ENCODE data around the gene IPPK.

The IPPK gene, protein sequence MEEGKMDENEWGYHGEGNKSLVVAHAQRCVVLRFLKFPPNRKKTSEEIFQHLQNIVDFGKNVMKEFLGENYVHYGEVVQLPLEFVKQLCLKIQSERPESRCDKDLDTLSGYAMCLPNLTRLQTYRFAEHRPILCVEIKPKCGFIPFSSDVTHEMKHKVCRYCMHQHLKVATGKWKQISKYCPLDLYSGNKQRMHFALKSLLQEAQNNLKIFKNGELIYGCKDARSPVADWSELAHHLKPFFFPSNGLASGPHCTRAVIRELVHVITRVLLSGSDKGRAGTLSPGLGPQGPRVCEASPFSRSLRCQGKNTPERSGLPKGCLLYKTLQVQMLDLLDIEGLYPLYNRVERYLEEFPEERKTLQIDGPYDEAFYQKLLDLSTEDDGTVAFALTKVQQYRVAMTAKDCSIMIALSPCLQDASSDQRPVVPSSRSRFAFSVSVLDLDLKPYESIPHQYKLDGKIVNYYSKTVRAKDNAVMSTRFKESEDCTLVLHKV

DNA sequence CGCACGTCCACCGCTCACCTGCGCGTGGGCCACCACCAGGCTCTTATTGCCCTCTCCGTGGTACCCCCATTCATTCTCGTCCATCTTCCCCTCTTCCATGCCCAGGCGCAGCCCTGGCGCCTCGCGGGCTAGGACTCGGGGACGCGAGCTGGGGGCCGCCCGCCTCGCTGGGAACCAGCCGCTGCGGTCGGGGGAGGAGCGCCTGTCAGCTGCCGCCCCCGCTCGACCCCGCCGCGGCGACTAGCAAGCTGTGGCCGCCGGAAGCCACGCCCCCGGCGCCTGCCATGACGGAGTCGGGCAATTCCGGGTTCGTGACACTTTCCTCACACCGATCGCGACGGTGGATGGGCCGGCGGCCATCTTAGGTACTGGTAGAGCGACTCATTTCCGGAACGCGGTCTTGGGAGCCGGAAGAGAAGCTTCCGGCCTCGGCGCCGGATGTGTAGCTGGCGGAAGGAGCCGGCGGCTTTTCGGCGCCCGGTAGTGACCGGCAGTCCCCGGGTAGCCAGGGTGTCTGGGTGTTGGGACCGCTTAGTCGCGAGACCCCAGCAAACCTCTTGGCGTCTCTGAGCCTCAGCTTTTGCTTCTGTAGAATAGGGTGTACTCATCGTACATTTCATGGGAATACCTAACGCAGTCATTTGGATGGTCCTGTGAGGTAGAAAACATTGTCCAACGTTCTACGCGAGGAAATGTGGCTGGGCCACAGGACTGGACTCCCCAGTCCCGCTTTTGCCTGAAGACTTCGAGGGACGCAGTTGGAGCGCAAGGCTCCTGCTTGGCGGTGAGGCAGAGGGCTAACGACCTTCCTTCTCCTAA is at the start of gene IPPK:
Gene IPPK, minus strand, starts transcription at position 242 of the 819 bp plus-strand sequence. Its CDS starts 143 bp downstream, at position 99.
- DNase-seq = peak; percentile 89

DNA sequence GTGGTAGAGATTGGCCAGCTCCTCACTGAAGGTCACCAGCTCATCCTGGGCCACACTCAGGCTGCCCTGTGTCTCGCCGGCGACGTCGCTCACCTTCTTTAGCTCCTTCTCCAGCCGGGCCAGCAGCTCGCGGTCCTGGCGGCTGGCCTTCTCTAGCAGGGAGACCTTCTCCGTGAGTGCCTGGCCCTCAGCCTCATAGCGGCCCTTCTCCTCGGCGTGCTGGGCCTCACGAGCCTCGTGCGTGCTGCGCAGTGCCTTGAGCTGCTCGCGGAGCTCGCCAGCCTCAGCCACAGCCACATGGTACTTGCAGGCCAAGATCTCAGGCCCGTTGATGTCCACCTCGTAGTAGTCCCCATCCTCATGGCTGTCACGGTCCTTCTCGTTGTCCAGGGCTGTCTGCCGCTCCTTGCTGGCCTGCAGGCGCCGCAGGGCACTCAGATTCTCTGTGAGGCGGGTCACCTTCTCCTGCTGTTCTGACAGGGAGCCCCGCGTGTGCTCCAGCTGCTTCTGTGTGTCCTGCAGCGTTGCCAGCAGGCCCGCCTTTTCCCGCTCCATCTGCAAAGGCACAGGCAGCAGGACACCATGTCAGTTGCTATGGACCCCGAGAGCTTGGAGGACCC is 49.2 kb upstream of the IPPK start:
- DNase-seq = no peak

DNA sequence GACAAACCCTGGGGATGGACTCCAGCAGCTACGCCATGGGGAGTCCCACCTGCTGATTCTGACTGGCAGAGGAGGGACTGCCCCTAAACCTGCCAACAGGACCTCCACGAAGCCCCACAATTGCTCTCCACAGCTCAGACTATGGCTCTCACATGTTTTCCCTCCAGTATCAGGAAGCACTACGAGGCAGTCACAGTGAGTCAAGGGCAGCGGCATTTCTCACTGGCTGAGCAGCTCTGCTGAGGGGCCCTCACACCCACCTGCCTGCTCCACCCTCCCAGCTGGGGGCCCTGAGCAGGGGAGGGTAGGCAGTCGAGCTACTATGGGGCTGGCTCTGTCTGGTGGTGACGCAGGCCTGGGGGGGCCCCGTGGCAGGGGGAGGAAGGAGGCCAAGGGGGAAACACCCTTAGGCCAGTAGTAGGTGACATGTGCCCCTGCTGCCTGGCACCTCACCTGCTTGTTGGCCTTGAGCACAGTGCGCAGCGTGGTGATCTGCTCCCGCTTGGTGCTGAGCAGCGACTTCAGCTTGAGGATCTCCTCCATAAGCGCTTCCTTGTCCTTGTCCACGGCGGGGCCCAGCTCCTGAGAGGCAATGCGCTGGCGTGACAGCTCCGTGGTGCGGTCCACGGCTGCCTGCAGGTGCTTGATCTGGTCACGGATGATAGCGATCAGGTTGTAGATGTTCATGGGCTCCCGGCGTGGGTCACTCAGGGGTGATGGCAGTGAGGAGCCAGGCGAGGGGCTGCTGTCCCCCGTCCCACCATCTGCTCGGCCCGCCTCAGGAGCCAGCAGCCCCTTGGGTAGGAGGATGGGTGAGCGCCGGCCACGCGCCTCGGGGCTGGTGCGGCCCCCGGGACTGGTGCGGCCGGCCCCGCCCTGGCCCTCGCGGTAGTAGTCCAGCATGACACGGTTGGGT is 48.4 kb upstream of the IPPK start:
- DNase-seq = no peak

DNA sequence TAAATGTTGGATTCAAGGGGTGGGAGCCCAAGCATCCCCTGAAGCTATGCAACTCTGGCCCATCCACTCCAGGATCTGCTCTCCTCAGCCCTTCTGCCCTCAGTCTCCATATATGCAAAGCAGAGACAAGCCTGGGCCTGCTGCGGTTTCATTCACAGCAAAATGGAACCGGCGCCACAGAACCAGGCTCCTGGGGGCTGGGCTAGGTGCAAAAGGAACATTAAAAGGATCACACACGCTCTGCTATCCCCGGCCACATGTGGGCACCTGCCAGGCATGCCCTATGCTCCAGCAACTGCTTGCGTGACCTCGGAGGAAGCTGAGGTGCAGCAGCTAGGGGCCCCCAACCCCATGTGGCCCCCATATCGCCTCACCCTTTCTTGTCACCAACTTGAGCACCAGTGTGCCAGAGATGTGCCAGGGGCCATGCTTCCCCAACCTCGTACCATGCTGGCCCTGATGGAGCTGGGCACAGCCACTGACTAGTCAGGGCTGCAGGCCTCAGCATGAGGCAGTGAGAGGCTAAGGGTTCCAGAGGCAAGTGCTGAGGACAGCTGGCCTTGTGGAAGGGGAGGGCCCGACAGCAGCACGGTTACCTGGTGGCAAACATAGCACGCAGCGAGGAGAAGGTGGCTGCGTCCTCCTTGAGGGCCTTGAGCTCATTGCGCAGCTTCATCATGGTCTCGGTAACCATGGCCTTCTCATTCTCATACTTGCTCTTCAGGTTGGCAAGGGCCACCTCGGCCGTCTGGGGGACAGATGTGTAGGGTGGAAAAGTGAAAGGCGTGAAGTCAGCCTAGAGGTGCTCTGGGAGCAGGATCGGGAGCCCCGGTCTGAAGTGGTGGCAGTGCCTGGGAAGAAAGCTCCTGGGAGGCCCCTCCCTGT is 47.5 kb upstream of the IPPK start:
- DNase-seq = no peak

DNA sequence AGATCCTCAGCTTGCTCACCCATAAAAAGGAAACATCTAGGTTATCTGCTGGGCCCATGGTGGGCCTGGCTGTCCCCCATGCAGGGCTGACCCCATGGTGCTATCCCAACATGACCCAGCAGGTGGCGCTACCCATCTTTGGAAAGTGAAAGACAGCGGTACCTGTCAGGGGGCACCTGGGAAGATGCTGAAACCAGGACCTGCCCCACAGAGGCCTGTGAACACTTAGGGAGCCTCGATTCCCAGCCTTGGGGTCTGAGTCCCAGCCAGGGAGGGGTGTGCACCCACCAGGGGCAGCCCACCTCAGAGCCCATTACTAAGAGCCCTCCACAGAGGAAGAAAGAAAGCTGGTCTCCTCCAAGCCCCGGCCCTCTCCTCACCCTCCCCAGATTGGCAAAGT is 46.6 kb upstream of the IPPK start:
- no peak for DNase-seq

DNA sequence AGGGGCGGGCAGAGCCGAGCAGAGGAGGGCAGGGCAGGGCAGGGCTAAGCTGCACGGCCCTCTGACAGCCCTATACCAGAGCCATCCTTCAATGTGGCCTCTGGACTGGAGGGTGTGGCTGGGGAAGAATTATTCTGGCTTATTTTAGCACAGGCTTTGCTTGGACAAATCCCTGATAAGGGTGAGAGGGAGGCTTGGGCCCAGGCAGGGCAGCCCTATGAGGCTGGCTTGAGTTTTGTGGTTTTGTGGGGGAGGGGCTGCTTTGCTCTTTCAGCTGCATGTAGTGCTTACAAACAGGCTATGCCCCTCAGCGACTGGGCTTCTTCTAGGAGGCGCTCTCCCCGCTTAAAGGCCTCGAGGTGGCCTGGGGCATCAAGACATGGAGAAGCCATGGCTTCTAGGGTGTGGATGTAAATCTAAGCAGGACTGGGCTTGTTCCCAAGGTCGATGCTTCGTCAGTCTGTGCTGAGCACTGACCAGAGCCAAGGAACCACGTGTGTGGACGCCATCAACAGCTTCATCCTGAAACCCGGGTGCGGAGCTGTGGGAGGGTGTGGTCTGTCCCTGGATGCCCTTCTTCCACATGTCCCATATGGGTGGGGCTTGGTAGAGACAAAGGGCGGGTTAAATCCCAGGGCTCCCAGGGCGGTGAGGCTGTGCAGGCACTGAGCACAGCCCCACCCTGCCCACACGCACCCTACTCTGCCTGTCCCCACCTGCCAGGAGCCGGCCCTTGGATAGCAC is 45.7 kb upstream of the IPPK start:
- DNase-seq = no peak

DNA sequence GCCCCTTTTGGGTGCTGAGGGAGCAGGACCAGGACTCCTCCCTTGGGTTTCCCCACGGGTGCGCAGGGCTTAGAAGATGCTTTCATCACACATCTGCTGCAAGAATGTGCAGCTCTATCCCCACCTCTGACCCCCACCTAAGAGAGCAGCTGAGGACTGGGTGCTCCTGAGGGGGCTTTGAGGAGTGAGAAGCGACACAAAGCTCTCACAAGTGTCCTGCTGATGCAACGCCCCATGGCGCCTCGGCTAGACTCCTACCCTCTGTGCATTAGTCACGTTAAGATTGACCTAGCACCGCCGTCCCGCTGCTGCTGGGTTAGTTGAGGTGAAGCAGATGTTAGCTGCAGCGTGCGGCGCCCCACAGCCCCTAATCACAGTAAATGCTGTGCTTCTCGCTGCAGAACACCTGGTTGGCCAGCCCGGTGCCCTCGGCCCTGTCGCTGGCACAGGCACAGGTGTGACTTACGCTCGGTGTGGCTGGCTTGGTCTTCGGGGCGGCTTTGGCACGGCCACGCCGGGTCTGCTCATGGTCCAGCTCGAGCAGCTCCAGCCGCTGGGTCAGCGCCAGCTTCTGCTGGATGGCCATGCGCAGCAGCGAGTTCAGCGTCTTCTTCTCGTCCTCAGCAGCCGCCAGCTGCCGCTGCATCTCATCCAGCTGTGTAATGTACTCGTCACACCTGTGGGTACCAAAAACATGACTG is 45.0 kb upstream of the IPPK start:
- no peak for DNase-seq

DNA sequence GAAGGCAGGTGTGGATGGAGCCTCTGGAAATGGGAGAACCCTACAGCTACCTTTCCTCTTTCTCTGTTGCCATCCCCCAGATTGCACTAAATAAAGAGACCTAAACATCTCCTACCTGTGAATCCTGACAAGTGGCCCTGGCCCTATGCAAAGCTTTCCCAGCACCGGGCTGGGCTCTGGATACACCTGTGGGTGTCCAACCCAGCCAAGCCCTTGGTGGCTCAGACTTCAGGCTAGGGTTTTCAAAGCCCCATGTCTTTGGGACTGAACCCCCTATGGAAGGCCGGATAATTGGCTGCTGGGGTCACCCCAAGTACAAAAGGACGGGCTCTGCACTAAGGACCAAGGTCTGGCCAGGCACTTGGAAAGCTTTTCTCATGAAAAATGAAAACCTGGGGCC is 44.1 kb upstream of the IPPK start:
- DNase-seq = no peak

DNA sequence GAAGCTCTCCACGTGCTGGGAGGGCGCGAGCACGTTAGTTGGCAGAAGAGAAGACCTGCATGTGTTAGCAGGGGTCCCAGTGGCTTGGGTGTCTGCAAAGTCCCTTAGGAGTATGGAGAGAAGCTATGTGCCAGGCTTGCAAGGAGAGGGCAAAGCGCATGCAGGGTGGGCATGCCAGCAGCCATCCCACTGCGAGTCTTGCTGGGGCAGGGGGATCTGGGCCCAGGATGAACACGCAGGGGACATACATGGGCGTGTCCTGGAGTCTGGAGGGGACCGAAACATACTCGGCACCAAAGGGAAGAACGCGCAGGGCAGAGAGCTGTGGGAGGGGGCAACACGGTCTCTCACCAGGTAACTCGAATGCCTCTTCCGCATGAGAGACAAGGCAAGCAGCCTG is 43.6 kb upstream of the IPPK start:
- no peak for DNase-seq

DNA sequence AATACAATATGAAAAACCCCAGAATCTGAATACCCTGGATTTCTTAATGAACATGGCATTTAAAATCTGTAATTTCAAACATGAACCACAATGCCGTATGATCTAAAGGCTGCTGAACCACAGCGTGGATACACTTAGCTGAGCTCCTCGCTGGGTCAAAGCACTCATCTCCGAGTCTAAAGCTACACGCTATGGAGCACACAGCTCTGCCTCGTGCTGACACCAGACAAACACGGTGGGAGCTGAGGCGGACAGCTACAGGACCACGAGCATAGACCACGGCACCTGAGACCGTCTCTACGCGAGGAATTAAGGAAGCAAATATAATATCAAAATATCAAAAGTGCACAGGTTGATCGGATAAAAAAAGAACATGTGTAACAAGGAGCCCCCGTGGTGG is 42.8 kb upstream of the IPPK start:
- no peak for DNase-seq

DNA sequence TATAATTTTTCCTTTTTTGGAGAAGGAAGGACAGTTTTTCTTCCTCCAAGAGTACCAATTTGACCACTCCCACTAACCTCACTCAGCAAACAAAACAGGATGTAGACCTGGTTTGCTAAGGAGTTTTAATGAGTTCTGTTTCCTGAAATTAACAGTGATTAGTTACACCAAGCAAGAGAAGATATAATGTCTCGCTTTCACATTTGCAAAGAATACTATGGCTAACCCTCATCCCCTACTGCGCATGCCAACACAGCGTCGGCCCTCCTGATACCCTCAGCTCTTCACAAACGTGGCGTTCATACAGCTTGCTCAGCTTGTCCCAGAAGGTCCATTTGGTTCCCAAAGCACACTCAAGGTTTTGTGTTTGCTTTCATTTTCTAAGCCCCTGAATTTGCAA is 41.9 kb upstream of the IPPK start:
- no peak for DNase-seq

DNA sequence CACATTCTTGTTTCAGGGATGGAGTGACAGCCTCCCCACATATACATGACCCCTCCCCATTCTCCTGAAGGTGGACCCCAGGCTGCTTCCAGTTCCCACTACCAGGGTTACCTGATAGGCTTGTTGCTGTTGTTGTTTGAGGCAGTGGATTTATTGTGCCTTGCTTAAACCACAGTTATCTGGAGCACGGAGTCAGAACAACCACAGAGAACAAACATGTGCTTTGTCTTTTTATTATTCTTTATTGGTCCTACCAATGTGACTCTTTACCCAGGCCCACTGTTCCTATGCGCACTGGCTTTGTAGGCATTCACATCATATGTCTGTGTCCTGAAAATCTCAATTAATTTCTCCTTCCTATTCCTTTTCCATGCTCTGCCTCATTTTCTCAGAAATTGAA is 41.2 kb upstream of the IPPK start:
- DNase-seq = no peak

DNA sequence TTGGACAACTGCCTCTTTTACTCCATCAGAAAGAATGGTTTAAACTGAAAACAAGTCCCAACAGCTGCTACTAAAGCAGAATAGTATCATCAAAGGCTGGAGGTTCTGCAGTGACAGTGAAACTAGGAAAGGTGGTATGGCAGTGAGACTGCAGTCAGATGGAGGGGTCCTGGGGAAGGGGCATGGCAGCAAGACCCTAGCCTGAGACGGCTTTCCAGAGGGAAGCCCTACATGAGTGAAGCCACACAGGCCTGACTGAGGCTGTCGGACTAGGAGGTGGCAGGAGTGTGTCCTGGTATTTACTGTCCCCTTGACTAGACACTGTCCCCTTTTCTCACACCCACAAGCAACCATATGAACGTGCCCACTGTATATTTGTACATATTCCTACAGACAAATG is 40.4 kb upstream of the IPPK start:
- no peak for DNase-seq

DNA sequence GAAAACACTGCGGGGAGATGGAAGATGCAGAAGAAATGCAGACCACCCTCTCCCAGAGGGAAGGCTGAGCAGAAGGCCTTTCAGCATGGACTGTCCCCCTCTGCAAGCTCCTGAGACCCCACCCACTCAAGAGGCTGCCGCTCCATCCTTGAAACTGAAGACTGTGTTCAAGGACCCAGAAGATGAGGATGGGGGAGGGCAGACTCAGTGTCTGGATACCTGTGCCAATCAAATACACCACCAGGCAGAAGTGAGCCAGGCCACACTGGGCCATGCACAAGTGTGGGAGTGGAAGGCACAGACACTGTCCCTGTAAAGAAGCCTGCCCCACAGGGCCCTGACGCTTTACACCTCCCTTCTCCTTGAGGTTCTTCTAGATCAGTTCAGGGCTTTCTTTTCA is 40.0 kb upstream of the IPPK start:
- no peak for DNase-seq

DNA sequence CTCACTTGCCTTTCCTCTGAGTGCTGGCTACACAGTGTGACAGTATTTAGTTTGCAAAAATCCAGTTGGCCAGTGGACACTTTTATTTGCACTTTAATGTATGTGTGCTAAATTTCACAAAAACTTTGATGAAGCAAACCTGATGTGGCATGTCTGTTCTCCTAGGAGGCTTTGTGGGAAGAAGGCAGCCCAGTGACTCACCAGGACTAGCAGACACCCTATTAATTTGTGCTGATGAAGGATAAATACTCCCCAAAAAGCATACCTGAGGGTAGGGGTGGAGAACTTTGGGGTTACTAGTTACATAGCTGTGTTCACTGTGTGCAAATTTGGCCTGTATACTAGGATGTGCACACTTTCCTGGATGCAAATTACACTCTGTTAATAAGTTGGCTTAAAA is 39.3 kb upstream of the IPPK start:
- DNase-seq = no peak

DNA sequence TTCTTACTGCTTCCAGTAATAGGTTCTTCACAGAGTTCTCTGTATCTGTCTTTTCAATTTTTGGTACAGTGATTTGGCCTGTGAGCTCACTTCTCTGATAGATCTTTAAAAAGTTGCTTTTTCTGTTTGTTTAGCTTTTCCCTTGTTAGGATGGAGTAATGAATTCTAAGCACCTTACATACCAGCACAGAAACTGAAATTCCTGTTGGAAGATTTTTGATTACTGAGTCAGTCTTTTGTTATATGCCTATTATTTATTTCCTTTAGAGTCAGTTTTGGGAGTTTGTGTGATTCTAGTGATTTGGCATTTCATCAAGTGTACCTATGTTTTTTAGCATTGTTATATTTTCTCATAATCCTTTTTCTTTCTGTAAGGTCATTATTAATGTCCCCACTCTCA is 37.6 kb upstream of the IPPK start:
- no peak for DNase-seq

DNA sequence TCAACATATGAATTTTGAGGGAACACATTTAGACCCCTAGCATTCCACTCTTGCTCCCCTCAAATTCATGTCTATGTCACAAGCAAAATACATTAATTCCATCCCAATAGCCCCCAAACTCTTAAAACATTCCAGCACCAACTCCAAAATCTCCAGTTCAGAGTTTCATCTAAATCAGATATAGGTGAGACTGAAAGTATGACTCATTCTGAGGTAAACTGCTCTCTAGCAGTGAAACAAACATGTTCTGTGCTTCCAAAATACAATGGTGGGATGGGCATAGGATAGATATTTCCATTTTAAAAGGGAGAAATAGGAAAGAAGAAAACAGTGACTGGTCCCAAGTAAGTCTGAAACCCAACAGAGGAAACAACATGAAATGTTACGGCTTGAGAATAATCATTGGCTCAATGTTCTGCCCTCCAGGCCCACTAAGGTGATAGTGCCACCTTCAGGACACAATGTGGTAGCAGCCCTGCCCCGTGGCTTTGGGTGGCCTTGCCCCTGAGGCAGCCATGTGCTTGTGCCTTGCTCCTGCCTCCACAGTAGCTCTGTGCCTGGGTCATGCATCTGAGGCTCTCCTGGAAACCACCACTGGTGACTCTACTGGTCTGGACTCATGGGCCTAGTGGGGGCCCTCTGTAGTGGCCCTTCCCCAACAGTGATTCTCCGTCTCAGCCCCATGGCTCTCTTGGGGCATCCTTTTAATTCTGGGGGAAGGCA is 36.4 kb upstream of the IPPK start:
- no peak for DNase-seq

DNA sequence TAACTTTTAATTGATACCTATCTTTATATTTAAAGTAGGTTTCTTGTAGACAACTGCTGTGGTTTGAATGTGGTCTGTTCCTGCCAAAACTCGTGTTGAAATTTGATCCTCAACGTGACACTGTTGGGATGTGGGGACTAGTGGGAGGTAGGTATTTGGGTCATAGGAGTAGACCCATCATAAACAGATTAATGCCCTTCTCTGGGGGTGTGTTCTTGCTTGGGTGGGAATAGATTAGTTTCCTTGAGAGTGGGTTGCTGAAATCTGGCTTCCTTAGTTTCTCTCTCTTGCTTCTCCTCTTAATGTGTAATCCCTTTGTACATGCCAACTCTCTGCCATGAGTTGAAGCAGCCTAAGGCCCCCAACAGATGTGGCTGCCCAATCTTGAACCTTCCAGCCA is 34.6 kb upstream of the IPPK start:
- no peak for DNase-seq

DNA sequence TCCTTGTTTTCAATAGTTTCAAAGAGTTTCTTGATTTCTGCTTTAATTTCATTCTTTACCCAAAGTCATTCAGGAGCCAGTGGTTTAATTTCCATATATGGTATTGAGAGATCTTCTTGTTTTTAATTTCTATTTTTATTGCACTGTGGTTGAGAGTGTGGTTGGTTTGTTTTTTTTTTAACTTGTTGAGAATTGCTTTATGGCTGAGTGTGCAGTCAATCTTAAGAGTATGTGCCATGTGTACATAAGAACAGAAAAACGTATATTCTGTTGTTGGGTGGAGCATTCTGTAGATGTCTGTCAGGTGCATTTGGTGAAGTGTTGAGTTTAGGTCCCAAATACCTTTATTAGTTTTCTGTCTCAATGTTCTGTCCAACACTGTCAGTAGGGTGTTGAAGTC is 26.7 kb upstream of the IPPK start:
- no peak for DNase-seq

Data from NCI-H2029 treated with DMSO at 0.1 percent for 48 hours (cell line).